OCI-LY1 (cell line): ENCODE measurements around the gene GPRASP3.

Experiments
- H2AFZ ChIP-seq: fragments of 200-600 bp; sonication (generic), shearing (Covaris generic); 2 replicates; pipeline ENCODE4 v1.6.0; 2014; ENCODE audit warnings: antibody characterized with exemption, mild to moderate bottlenecking, low read length
- H3F3A ChIP-seq: fragments of 200-600 bp; sonication (generic), shearing (Covaris generic); 2 replicates; pipeline ENCODE4 v1.6.0; 2014; ENCODE audit warnings: mild to moderate bottlenecking, antibody characterized with exemption, low read length, moderate library complexity; ENCODE audit not compliant: insufficient read depth
- H3K27ac ChIP-seq: fragments of 200-600 bp; sonication (generic); 2 replicates; pipeline ENCODE4 v1.5.1; 2014; ENCODE audit warnings: low read length, mixed run types, mild to moderate bottlenecking, low read depth; ENCODE audit not compliant: poor library complexity, severe bottlenecking
- H3K27me3 ChIP-seq: fragments of 200-600 bp; sonication (generic); 2 replicates; pipeline ENCODE4 v1.6.0; 2014; ENCODE audit warnings: antibody characterized with exemption, mild to moderate bottlenecking, low read length, moderate library complexity; ENCODE audit not compliant: insufficient read depth
- H3K36me3 ChIP-seq: fragments of 200-600 bp; sonication (generic); 2 replicates; pipeline ENCODE4 v1.6.1; 2014; ENCODE audit warnings: mild to moderate bottlenecking, antibody characterized with exemption, low read length, moderate library complexity, mixed read lengths; ENCODE audit not compliant: insufficient read depth
- H3K4me1 ChIP-seq: fragments of 200-600 bp; sonication (generic); 2 replicates; pipeline ENCODE4 v1.5.1; 2014; ENCODE audit warnings: mild to moderate bottlenecking, low read length, moderate library complexity; ENCODE audit not compliant: insufficient read depth, severe bottlenecking
- H3K4me2 ChIP-seq: fragments of 200-600 bp; sonication (generic), shearing (Covaris generic); 2 replicates; pipeline ENCODE4 v1.6.1; 2014; ENCODE audit warnings: low read length
- H3K4me3 ChIP-seq: fragments of 200-600 bp; sonication (generic); 2 replicates; pipeline ENCODE4 v1.5.1; 2014; ENCODE audit warnings: low read length, low read depth, mild to moderate bottlenecking, mixed read lengths; ENCODE audit not compliant: poor library complexity, severe bottlenecking
- H3K79me2 ChIP-seq: fragments of 200-600 bp; shearing (Covaris generic); 2 replicates; pipeline ENCODE4 v1.6.1; 2016; ENCODE audit warnings: mixed run types, low read length, mixed read lengths; ENCODE audit not compliant: insufficient read depth
- H3K9ac ChIP-seq: fragments of 200-600 bp; sonication (generic), shearing (Covaris generic); 2 replicates; pipeline ENCODE4 v1.6.1; 2014; ENCODE audit warnings: mild to moderate bottlenecking, low read length, mixed read lengths
- H3K9me2 ChIP-seq: fragments of 200-600 bp; sonication (generic), shearing (Covaris generic); 2 replicates; pipeline ENCODE4 v1.6.1; 2014; ENCODE audit warnings: low read depth, mild to moderate bottlenecking, low read length, mixed read lengths
- H3K9me3 ChIP-seq: fragments of 200-600 bp; shearing (Covaris generic); 2 replicates; pipeline ENCODE4 v1.6.1; 2014; ENCODE audit warnings: low read length, mixed read lengths
- H4K20me1 ChIP-seq: fragments of 200-600 bp; sonication (generic), shearing (Covaris generic); 2 replicates; pipeline ENCODE4 v1.6.0; 2016; ENCODE audit warnings: mild to moderate bottlenecking, low read length; ENCODE audit not compliant: insufficient read depth
- CTCF ChIP-seq: fragments of 200-600 bp; sonication (generic), shearing (Covaris generic); IDR thresholded peaks from 2 replicates; pipeline ENCODE4 v1.5.1; 2017; ENCODE audit warnings: mild to moderate bottlenecking, antibody characterized with exemption, low read length, moderate library complexity, mixed read lengths
- EZH2 ChIP-seq: fragments of 200-600 bp; sonication (generic), shearing (Covaris generic); IDR thresholded peaks from 2 replicates; pipeline ENCODE4 v1.8.0; 2017; ENCODE audit warnings: borderline replicate concordance, mixed run types, mild to moderate bottlenecking, antibody characterized with exemption, low read length, moderate library complexity, mixed read lengths

Gene GPRASP3

DNA sequence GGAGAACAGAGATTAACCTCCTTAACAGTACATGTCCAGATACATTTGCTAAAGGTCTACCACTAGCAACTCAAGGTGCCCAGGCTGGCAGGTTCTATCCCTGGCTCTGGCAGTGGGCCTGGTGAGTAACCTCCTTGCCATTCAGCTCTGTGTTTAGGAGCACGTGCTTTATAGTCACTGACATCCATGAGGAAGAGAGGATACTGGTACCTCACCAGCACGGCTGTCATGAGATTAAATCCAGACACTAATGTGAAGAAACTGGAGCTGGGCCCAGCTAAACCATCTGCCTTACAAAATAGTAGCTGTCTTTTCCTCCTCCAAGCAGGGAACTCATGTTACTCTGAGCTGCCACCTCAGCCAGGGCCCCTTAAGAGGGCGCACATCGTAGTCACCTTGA lies 45.3 kb downstream of the GPRASP3 start:
- Histone ChIP-seq H3K9me2 (no peaks in the 10 kb centered on the region), H3K4me2 (no peak overlapping the region), H2AFZ (no peak overlapping the region), H3K27ac (no peak overlapping the region), H3K9me3 (no peaks in the 10 kb centered on the region), H4K20me1 (no peaks in the 10 kb centered on the region), H3K9ac (no peak overlapping the region), H3K79me2 (no peaks in the 10 kb centered on the region), H3K36me3 (no peaks in the 10 kb centered on the region), H3K27me3 (no peaks in the 10 kb centered on the region), H3K4me3 (no peak overlapping the region), H3F3A (no peaks in the 10 kb centered on the region), H3K4me1 (peaks cover 17% of the 10 kb centered on the region)
- no peak for TF ChIP-seq CTCF
- TF ChIP-seq EZH2 = no peak

- Histone ChIP-seq H3K79me2 (no peaks in the 10 kb centered on the region), H2AFZ (no peak overlapping the region), H3K27me3 (no peaks in the 10 kb centered on the region), H3K4me3 (no peak overlapping the region), H3K9ac (no peak overlapping the region), H3K27ac (no peak overlapping the region), H4K20me1 (no peaks in the 10 kb centered on the region), H3K4me2 (no peak overlapping the region), H3K9me3 (no peaks in the 10 kb centered on the region), H3K4me1 (peaks cover 17% of the 10 kb centered on the region), H3K9me2 (no peaks in the 10 kb centered on the region), H3K36me3 (no peaks in the 10 kb centered on the region), H3F3A (no peaks in the 10 kb centered on the region)
- no peak for TF ChIP-seq EZH2
- TF ChIP-seq CTCF = no peak
Observed at GRCh38 chrX:102767287-102767686, 46.7 kb downstream of the GPRASP3 start.

GRCh38 chrX:102768987-102769761 lies 48.6 kb downstream of the GPRASP3 start:
- Histone ChIP-seq H3K79me2 (no peaks in the 10 kb centered on the region), H3K9ac (peak overlapping the region; percentile 85), H3K27me3 (no peaks in the 10 kb centered on the region), H3K36me3 (no peaks in the 10 kb centered on the region), H2AFZ (no peak overlapping the region; the same call in 1 of the 2 replicates), H3K4me3 (peak overlapping the region; percentile 75), H3K9me3 (no peaks in the 10 kb centered on the region), H3K4me1 (peaks cover 17% of the 10 kb centered on the region), H3K9me2 (no peaks in the 10 kb centered on the region), H3F3A (no peaks in the 10 kb centered on the region), H3K27ac (no peak overlapping the region), H3K4me2 (peak overlapping the region; percentile 88), H4K20me1 (no peaks in the 10 kb centered on the region)
- no peak for TF ChIP-seq EZH2
- TF ChIP-seq CTCF = no peak
